ENCODE results near the gene METAP1. TPM values are rescaled to one million over a fixed set of nuclear protein-coding genes. Genes with fewer than 3 reads are reported as not detected.
"Not testable (repeated sequence)": the region's sequence is repeated elsewhere in the genome, so short reads cannot be mapped to it uniquely, and the experiment has no call there.

The METAP1 gene
- total RNA-seq, 4 donors from 2014 or later = 16.4 to 32.1 (median 20.0) TPM

DNA sequence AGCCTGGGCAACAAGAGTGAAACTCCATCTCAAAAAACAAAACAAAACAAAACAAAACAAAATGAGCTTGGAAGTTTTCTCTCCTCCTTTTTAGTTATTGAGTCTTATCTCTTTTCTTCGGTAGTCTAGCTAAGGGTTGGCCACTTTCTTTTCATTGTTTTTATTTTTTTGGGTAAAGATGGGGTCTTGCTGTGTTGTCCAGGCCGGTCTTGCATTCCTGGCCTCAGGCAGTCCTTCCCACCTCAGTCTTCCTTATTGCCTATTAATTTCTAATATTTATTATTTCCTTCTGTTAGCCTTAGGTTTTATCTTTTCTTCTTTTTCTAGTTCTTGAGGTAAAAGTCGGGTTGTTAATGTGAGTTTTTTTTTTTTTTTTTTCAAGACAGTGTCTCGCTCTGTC, 16.4 kb downstream of the METAP1 start:
- TF ChIP-seq POLR2A (IDR thresholded peaks at IDR 0.05) = no peak
- no peak for TF ChIP-seq CTCF (IDR thresholded peaks at IDR 0.05)
- no peak for TF ChIP-seq EP300 (IDR thresholded peaks at IDR 0.05)
- WGBS, 2 donors = 75 to 83% methylated on average over 4 of the region's 4 CpGs
- Histone ChIP-seq H3K4me1 (peaks cover 0 to 9% (median 0%) of the 10 kb centered on the region in 4 donors), H3K36me3 (peaks cover 0 to 6% (median 0%) of the 10 kb centered on the region in 3 donors), H3K27me3 (no peaks in the 10 kb centered on the region), H3K27ac (no peak overlapping the region), H3K9me3 (peaks cover 0 to 15% (median 0%) of the 10 kb centered on the region in 4 donors), H3K4me3 (no peak overlapping the region)
- no peak for DNase-seq (ENCODE audit: low spot score in 2 of 2)

- Histone ChIP-seq H3K9me3 (peaks cover 0 to 15% (median 0%) of the 10 kb centered on the region in 4 donors), H3K27ac (no peak overlapping the region), H3K4me1 (peaks cover 0 to 9% (median 0%) of the 10 kb centered on the region in 4 donors), H3K4me3 (no peak overlapping the region), H3K27me3 (no peaks in the 10 kb centered on the region), H3K36me3 (peaks cover 0 to 6% (median 0%) of the 10 kb centered on the region in 3 donors)
- 48 to 56% methylated on average over 4 of the region's 4 CpGs for WGBS, 2 donors
- no peak for DNase-seq (ENCODE audit: low spot score in 2 of 2)
- TF ChIP-seq EP300 (IDR thresholded peaks at IDR 0.05) (no peak), CTCF (IDR thresholded peaks at IDR 0.05) (no peak), POLR2A (IDR thresholded peaks at IDR 0.05) (no peak)
These were observed 17.9 kb downstream of the METAP1 start for GRCh38 chr4:99013402-99013843.

- Histone ChIP-seq H3K27me3 (no peaks in the 10 kb centered on the region), H3K36me3 (peaks cover 0 to 6% (median 0%) of the 10 kb centered on the region in 3 donors), H3K27ac (no peak overlapping the region), H3K9me3 (peaks cover 0 to 15% (median 0%) of the 10 kb centered on the region in 4 donors), H3K4me1 (peaks cover 0 to 9% (median 0%) of the 10 kb centered on the region in 4 donors), H3K4me3 (no peak overlapping the region)
- TF ChIP-seq EP300 (IDR thresholded peaks at IDR 0.05) (no peak), CTCF (IDR thresholded peaks at IDR 0.05) (no peak), POLR2A (IDR thresholded peaks at IDR 0.05) (no peak)
- DNase-seq (ENCODE audit: low spot score in 2 of 2) = no peak
- WGBS, 2 donors = 87 to 94% methylated on average over 6 of the region's 6 CpGs
These were observed 18.5 kb downstream of the METAP1 start for GRCh38 chr4:99013884-99014523.

- TF ChIP-seq CTCF (IDR thresholded peaks at IDR 0.05) = no peak
- no peak for TF ChIP-seq POLR2A (IDR thresholded peaks at IDR 0.05)
- no peak for TF ChIP-seq EP300 (IDR thresholded peaks at IDR 0.05)
- Histone ChIP-seq H3K4me3 (no peak overlapping the region), H3K36me3 (peaks cover 0 to 16% (median 0%) of the 10 kb centered on the region in 3 donors), H3K27ac (no peak overlapping the region), H3K4me1 (no peaks in the 10 kb centered on the region), H3K27me3 (no peaks in the 10 kb centered on the region), H3K9me3 (peaks cover 0 to 16% (median 2%) of the 10 kb centered on the region in 4 donors)
- WGBS, 2 donors = 91 to 98% methylated on average over 5 of the region's 5 CpGs
- DNase-seq (ENCODE audit: low spot score in 2 of 2) = no peak
These were observed 25.9 kb downstream of the METAP1 start for GRCh38 chr4:99021386-99021785.

GRCh38 chr4:99022566-99022965, 27.0 kb downstream of the METAP1 start:
- Histone ChIP-seq H3K4me1 (peaks cover 0 to 8% (median 0%) of the 10 kb centered on the region in 4 donors), H3K4me3 (no peak overlapping the region), H3K27me3 (no peaks in the 10 kb centered on the region), H3K27ac (no peak overlapping the region), H3K9me3 (peaks cover 0 to 16% (median 2%) of the 10 kb centered on the region in 4 donors), H3K36me3 (peaks cover 0 to 16% (median 0%) of the 10 kb centered on the region in 3 donors)
- DNase-seq (ENCODE audit: low spot score in 2 of 2) = no peak
- WGBS, 2 donors = 86 to 96% methylated on average over 9 of the region's 9 CpGs
- TF ChIP-seq EP300 (IDR thresholded peaks at IDR 0.05) (no peak), POLR2A (IDR thresholded peaks at IDR 0.05) (no peak), CTCF (IDR thresholded peaks at IDR 0.05) (no peak)

- not testable (repeated sequence) for H3K4me3 ChIP-seq; H3K27me3 ChIP-seq; DNase-seq (ENCODE audit: low spot score in 2 of 2); H3K27ac ChIP-seq
- 79 to 83% methylated on average over 10 of the region's 10 CpGs for WGBS, 2 donors
- peaks cover 0 to 16% (median 2%) of the 10 kb centered on the region in 4 donors for H3K9me3 ChIP-seq
- peaks cover 0 to 16% (median 0%) of the 10 kb centered on the region in 3 donors for H3K36me3 ChIP-seq
- peaks cover 0 to 10% (median 0%) of the 10 kb centered on the region in 4 donors for H3K4me1 ChIP-seq
These were observed 28.3 kb downstream of the METAP1 start for GRCh38 chr4:99023800-99024251.
